Measurements from ENCODE around the gene CUBN. TPM values are rescaled to one million over a fixed set of nuclear protein-coding genes. Genes with fewer than 3 reads are reported as not detected.

The CUBN gene
- total and polyA plus RNA-seq, 10 of the 15 experiments (the other 5 are each of a cell fraction or from before 2014, with no cell fraction given) = under 0.01 to 0.14 (median 0.02) TPM; not detected in 6

- intact Hi-C loops (cut with micrococcal nuclease; ENCODE audit: unreplicated experiment) (loop anchor here (2.0 to 10.0 kb wide), 2 partner anchors 30 to 904 kb away; no protein-coding TSS in a partner anchor), in situ Hi-C loops (cut with MboI) (loop anchor here (10.0 to 25.0 kb wide), 2 partner anchors 904 to 1853 kb away; partner anchors contain the start of genes ARL5B and NSUN6)
- ChIA-PET RAD21 (ENCODE audit: unreplicated experiment) (interaction anchor here (0.9 to 1.8 kb wide), 13 partner anchors 8 to 955 kb away, joined by 3 to 15 read pairs (median 3); partner anchors contain the start of gene RSU1), SMC1A (ENCODE audit: uncharacterized antibody, unreplicated experiment) (interaction anchor here (0.8 to 2.9 kb wide), 13 partner anchors 8 to 906 kb away, joined by 3 to 11 read pairs (median 4); partner anchors contain the start of gene RSU1), POLR2A (interaction anchor here (1.1 kb wide), 1 partner anchor 8 kb away, joined by 3 read pairs; the partner anchor contains the start of gene RSU1), CTCF (interaction anchor here (0.6 to 3.4 kb wide), 17 partner anchors 8 to 930 kb away, joined by 3 to 37 read pairs (median 4); partner anchors contain the start of gene RSU1)
- Histone ChIP-seq H4K20me1 (ENCODE audit: control insufficient read depth, insufficient read depth) (no peaks in the 10 kb centered on the region), H3K27ac (ENCODE audit: control insufficient read depth, insufficient read depth) (no peak overlapping the region), H3K9ac (ENCODE audit: control insufficient read depth, insufficient read depth, low read length) (no peak overlapping the region), H3K4me3 (no peak overlapping the region), H3K36me3 (ENCODE audit: control insufficient read depth in 2 of 2, insufficient read depth in 2 of 2, low read length in 1 of 2) (no peaks in the 10 kb centered on the region), H3K4me2 (ENCODE audit: control insufficient read depth, insufficient read depth) (no peak overlapping the region), H2AFZ (ENCODE audit: control insufficient read depth, low read depth, low read length) (no peak overlapping the region; the same call in 1 of the 2 replicates), H3K4me1 (ENCODE audit: control insufficient read depth, insufficient read depth, low read length) (no peaks in the 10 kb centered on the region), H3K9me3 (replicated peaks; ENCODE audit: control insufficient read depth, insufficient read depth, low read length) (no peaks in the 10 kb centered on the region), H3K27me3 (replicated peaks in 1 of 2; ENCODE audit: control insufficient read depth in 2 of 2, insufficient read depth in 2 of 2, low read length in 1 of 2) (no peaks in the 10 kb centered on the region), H3K79me2 (ENCODE audit: control insufficient read depth, insufficient read depth, low read length) (peaks cover 4% of the 10 kb centered on the region; the same call in 1 of the 2 replicates)
- ATAC-seq = peak; percentile 96
- peak; percentile 52 for FAIRE-seq
- no peak for DNase-seq (ENCODE audit: low read depth, low spot score)
- 48% methylated on average over 6 of the region's 6 CpGs for WGBS (ENCODE audit: insufficient coverage, insufficient replicate concordance, low lambda C conversion rate, missing lambda C conversion rate)
- no TSS peak for BruUV-seq (replicated peaks)
- TF ChIP-seq SMARCA5 (IDR thresholded peaks at IDR 0.05) (0 out of 2 replicates have a peak, but pooled peaks have one; percentile 46), SMAD5 (IDR thresholded peaks at IDR 0.05; ENCODE audit: low read depth) (no peak), SP1 (IDR thresholded peaks at IDR 0.05; ENCODE audit: low read depth, low read length) (no peak), SPI1 (IDR thresholded peaks at IDR 0.05; ENCODE audit: borderline replicate concordance, insufficient read depth, low read depth, low read length) (peak; percentile 67; the same call in 1 of the 2 replicates), SIX5 (IDR thresholded peaks at IDR 0.05; ENCODE audit: low read depth, low read length, severe bottlenecking) (no peak), HDGF (IDR thresholded peaks at IDR 0.05) (0 out of 2 replicates have a peak, but pooled peaks have one; percentile 49), SMC3 (IDR thresholded peaks at IDR 0.05; ENCODE audit: borderline replicate concordance, low read length) (peak; percentile 74), ZNF687 (IDR thresholded peaks at IDR 0.05) (0 out of 2 replicates have a peak, but pooled peaks have one; percentile 21), RFX5 (IDR thresholded peaks at IDR 0.05; ENCODE audit: low read depth, low read length) (no peak), SRF (IDR thresholded peaks at IDR 0.05; ENCODE audit: low read depth in 2 of 2, low read length in 2 of 2) (no peak), CTCF (IDR thresholded peaks at IDR 0.05 in 2 of 3, conservative IDR thresholded peaks at IDR 0.05 in 1 of 3; ENCODE audit: control insufficient read depth in 2 of 3, extremely low read depth in 1 of 3, insufficient read depth in 1 of 3, low read depth in 3 of 3, low read length in 3 of 3) (peak; percentile 69 to 70 (median 69)), RAD21 (IDR thresholded peaks at IDR 0.05; ENCODE audit: insufficient read depth, low read depth, low read length) (peak; percentile 79), SKIL (IDR thresholded peaks at IDR 0.05; ENCODE audit: low read depth, poor library complexity, severe bottlenecking) (peak; percentile 15), PML (IDR thresholded peaks at IDR 0.05; ENCODE audit: low read length) (no peak), RUNX3 (IDR thresholded peaks at IDR 0.05; ENCODE audit: low read length) (peak; percentile 25; the same call in 1 of the 2 replicates)
These were observed 320.4 kb downstream of the CUBN start for GRCh38 chr10:16809074-16809718.

Data from GM12878 (cell line).